COLO668 (cell line): ENCODE data around the gene NKD2.

Source experiments
- DNase-seq: peaks from one replicate; lab custom pipeline; 2025; ENCODE audit not compliant: unreplicated experiment; lab: John Stamatoyannopoulos, UW

The NKD2 gene

GRCh38 chr5:1029282-1029944 lies 20.8 kb downstream of the NKD2 start:
- no peak for DNase-seq

- no peak for DNase-seq
These were observed 21.5 kb downstream of the NKD2 start for GRCh38 chr5:1029945-1030625.

GRCh38 chr5:1030801-1031271 lies 22.2 kb downstream of the NKD2 start:
- no peak for DNase-seq

- DNase-seq = no peak
These were observed 22.8 kb downstream of the NKD2 start for GRCh38 chr5:1031306-1031959.

- DNase-seq = no peak
These were observed 23.4 kb downstream of the NKD2 start for GRCh38 chr5:1032011-1032410.

- no peak for DNase-seq
These were observed 24.0 kb downstream of the NKD2 start for GRCh38 chr5:1032551-1033027.

GRCh38 chr5:1033178-1033577 lies 24.6 kb downstream of the NKD2 start:
- no peak for DNase-seq

- no peak for DNase-seq
These were observed 25.2 kb downstream of the NKD2 start for GRCh38 chr5:1033606-1034420.

- DNase-seq = peak; percentile 25
These were observed 25.9 kb downstream of the NKD2 start for GRCh38 chr5:1034421-1034905.

- DNase-seq = no peak
These were observed 26.4 kb downstream of the NKD2 start for GRCh38 chr5:1034986-1035385.

- no peak for DNase-seq
These were observed 27.1 kb downstream of the NKD2 start for GRCh38 chr5:1035421-1036405.

GRCh38 chr5:1036504-1037122 lies 28.0 kb downstream of the NKD2 start:
- no peak for DNase-seq

- DNase-seq = peak; percentile 43
These were observed 28.6 kb downstream of the NKD2 start for GRCh38 chr5:1037123-1037670.

GRCh38 chr5:1037671-1038416 lies 29.2 kb downstream of the NKD2 start:
- no peak for DNase-seq

- peak; percentile 20 for DNase-seq
These were observed 30.0 kb downstream of the NKD2 start for GRCh38 chr5:1038417-1039209.

GRCh38 chr5:1039210-1039548 lies 30.6 kb downstream of the NKD2 start:
- DNase-seq = no peak

GRCh38 chr5:1039706-1040260 lies 31.2 kb downstream of the NKD2 start:
- DNase-seq = no peak
